Brain microvascular endothelial cell (primary cell): ENCODE measurements around the gene SAMD15.

Source experiments
- DNase-seq: peaks from one replicate; pipeline ENCODE4 v3.0.0-alpha.2; 2020
- H3K27ac ChIP-seq: fragments of 250-450 bp; sonication (Bioruptor Pico); 2 replicates; pipeline ENCODE4 v1.5.1; 2020; ENCODE audit warnings: mild to moderate bottlenecking, moderate library complexity
- H3K27me3 ChIP-seq: fragments of 250-450 bp; sonication (Bioruptor Pico); replicated peaks from 2 replicates; pipeline ENCODE4 v1.5.1; 2020; ENCODE audit warnings: mild to moderate bottlenecking
- H3K36me3 ChIP-seq: fragments of 250-450 bp; sonication (Bioruptor Pico); replicated peaks from 2 replicates; pipeline ENCODE4 v1.5.1; 2020; ENCODE audit warnings: mild to moderate bottlenecking
- H3K4me3 ChIP-seq: 2 replicates; pipeline ENCODE4 v1.5.1; 2011; ENCODE audit warnings: low read depth, mild to moderate bottlenecking, control low read depth, low read length, moderate library complexity
- CTCF ChIP-seq: IDR thresholded peaks from 2 replicates; pipeline ENCODE4 v1.5.1; 2011; ENCODE audit warnings: low read depth, mild to moderate bottlenecking, moderate library complexity, low read length, control low read depth, inconsistent platforms; ENCODE audit errors: missing control alignments
- in situ Hi-C: cut with HindIII; loops from 2 replicates; pipeline ENCODE4 v1.10.0; 2017; ENCODE audit warnings: low sequenced_read_pairs, low pct_ligation_motif_present

SAMD15 gene

DNA sequence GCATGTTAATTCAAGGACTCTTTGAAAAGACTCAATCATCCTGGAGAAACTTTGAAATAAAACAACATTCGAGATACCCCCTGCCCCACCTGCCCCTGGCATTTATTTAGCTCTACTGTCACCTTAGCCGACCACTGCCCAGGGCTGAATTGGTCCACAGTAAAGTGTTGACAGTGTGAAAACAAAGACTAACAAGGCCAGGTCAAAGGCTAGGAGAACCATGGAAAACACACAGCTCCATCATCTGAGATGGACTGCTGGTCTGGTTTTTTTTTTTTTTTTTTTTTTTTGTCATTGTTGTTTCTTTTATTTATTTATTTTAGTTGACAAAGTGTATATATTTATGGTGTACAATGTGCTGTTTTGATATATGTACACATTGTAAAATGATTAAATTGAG lies 30.7 kb upstream of the SAMD15 start:
- Histone ChIP-seq H3K27ac (no peak overlapping the region), H3K27me3 (no peaks in the 10 kb centered on the region), H3K4me3 (no peak overlapping the region), H3K36me3 (peaks cover 3% of the 10 kb centered on the region)
- in situ Hi-C loops = no loop called here
- no peak for DNase-seq
- no peak for TF ChIP-seq CTCF

GRCh38 chr14:77347751-77348150 lies 29.4 kb upstream of the SAMD15 start:
- Histone ChIP-seq H3K27ac (no peak overlapping the region), H3K4me3 (no peak overlapping the region), H3K36me3 (no peaks in the 10 kb centered on the region), H3K27me3 (no peaks in the 10 kb centered on the region)
- TF ChIP-seq CTCF = no peak
- in situ Hi-C loops = no loop called here
- no peak for DNase-seq

DNA sequence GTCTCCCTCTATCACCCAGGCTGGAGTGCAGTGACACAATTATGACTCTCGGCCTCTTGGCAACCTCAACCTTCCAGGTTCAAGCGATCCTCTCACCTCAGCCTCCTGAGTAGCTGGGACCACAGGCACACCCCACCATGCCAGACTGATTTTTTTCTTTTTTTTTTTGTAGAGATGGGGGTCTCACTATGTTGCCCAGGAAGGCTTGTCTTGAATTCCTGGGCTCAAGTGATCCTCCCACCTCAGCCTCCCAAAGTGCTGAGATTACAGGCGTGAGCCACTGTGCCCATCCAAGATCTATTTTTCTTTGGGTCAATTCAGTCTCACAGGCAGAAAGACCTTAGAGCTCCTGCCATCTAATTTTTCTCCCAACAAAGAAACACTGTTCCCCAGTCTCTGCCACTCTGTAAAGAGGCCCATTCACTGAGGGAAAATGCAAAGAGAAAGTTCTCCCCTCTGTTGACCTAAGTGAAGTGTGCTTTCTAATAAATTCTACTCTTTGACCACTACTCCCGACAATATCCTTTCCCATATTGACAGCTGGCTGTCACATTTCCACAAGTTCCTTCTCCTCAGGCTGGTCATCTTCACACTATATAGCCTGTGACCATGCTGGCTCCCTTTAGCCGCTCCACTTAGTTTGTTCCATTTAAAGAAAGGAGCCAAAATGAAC lies 23.6 kb upstream of the SAMD15 start:
- H3K4me3 ChIP-seq = no peak overlapping the region
- DNase-seq = no peak
- H3K27ac ChIP-seq = no peak overlapping the region
- H3K36me3 ChIP-seq = no peaks in the 10 kb centered on the region
- in situ Hi-C loops = no loop called here
- no peaks in the 10 kb centered on the region for H3K27me3 ChIP-seq
- no peak for TF ChIP-seq CTCF

DNA sequence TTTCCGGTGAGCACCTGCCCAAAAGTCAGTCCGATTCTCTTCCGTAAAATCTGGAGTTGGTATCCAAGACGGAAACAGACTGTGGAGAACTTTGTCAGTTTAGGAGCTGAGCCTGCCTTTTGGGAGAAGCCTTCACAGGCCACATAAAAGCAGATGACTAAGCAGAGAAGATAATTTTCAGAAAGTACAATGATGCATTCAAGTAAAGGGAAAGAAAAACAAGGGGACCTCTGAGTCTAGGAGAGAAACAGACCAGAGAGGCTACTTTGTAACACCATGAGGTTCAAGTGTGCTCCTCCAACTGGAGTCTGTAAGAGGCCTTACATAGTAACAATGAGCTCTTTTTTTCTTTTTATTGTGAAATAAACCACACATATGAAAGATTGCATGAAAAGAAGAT lies 21.4 kb upstream of the SAMD15 start:
- no peak for TF ChIP-seq CTCF
- H3K4me3 ChIP-seq = no peak overlapping the region
- no peaks in the 10 kb centered on the region for H3K27me3 ChIP-seq
- in situ Hi-C loops = no loop called here
- no peaks in the 10 kb centered on the region for H3K36me3 ChIP-seq
- no peak for DNase-seq
- no peak overlapping the region for H3K27ac ChIP-seq

- H3K4me3 ChIP-seq = no peak overlapping the region
- no peaks in the 10 kb centered on the region for H3K36me3 ChIP-seq
- H3K27ac ChIP-seq = no peak overlapping the region
- H3K27me3 ChIP-seq = no peaks in the 10 kb centered on the region
- no peak for TF ChIP-seq CTCF
- in situ Hi-C loops = no loop called here
- DNase-seq = no peak
Observed at GRCh38 chr14:77356899-77357298, 20.3 kb upstream of the SAMD15 start.

GRCh38 chr14:77359626-77360025 lies 17.6 kb upstream of the SAMD15 start:
- in situ Hi-C loops = no loop called here
- Histone ChIP-seq H3K4me3 (no peak overlapping the region), H3K36me3 (no peaks in the 10 kb centered on the region), H3K27me3 (no peaks in the 10 kb centered on the region), H3K27ac (no peak overlapping the region)
- no peak for DNase-seq
- TF ChIP-seq CTCF = no peak
